Spinal cord (tissue), 10 donors: ENCODE measurements around the gene DGCR8. TPM values are rescaled to one million over a fixed set of nuclear protein-coding genes. Genes with fewer than 3 reads are reported as not detected.

Source experiments
- DNase-seq, 6 donors: peaks; one replicate each; pipeline versions ENCODE4 v3.0.0 to v3.0.0-alpha.2; 2013 to 2015; ENCODE audit warnings: low spot score in 6 of 6, low read depth in 4 of 6
- H3K27ac ChIP-seq: one replicate; pipeline ENCODE4 v1.5.1; 2013; ENCODE audit warnings: low read depth, low read length, control low read depth
- H3K27me3 ChIP-seq: one replicate; pipeline ENCODE4 v1.6.1; 2013; ENCODE audit warnings: low read length; ENCODE audit not compliant: control insufficient read depth, insufficient read depth
- H3K36me3 ChIP-seq: one replicate; pipeline ENCODE4 v1.6.1; 2013; ENCODE audit warnings: low read length; ENCODE audit not compliant: control insufficient read depth, insufficient read depth
- H3K4me1 ChIP-seq: one replicate; pipeline ENCODE4 v1.6.1; 2013; ENCODE audit warnings: low read length; ENCODE audit not compliant: control insufficient read depth, insufficient read depth
- H3K4me3 ChIP-seq: one replicate; pipeline ENCODE4 v1.5.1; 2013; ENCODE audit warnings: low read depth, low read length, control low read depth
- H3K9me3 ChIP-seq: one replicate; pipeline ENCODE4 v1.6.1; 2013; ENCODE audit warnings: low read length; ENCODE audit not compliant: control insufficient read depth, insufficient read depth
- WGBS: methylation state at CpG from one replicate; pipeline ENCODE4 v1.1.5; 2013; ENCODE audit warnings: missing lambda C conversion rate; ENCODE audit not compliant: insufficient coverage; 5-methylcytosine and 5-hydroxymethylcytosine counted together
- polyA plus RNA-seq, 2 donors: library from polyadenylated mRNA; unstranded; fragments of 120-200 nt; gene quantifications; one replicate each; pipeline ENCODE4 v1.2.1, GENCODE V29; 2013; ENCODE audit not compliant: insufficient read length in 2 of 2
- total RNA-seq, 2 donors: library from RNA; depleted of rRNA in 1 of 2; stranded (reverse); fragments of 120-200 nt in 1 of 2; fragments of >200 nt in 1 of 2; gene quantifications; one replicate each; pipeline versions ENCODE4 v1.2.3 to v1.2.4, GENCODE V29; 2013 to 2014
- donor health status: healthy.

The DGCR8 gene
- total and polyA plus RNA-seq, 4 donors, result 20.7 to 58.7 (median 39.0) TPM

GRCh38 chr22:20083157-20083890 is 3.3 kb downstream of the DGCR8 start:
- Histone ChIP-seq H3K4me3 (no peak overlapping the region), H3K36me3 (peaks cover 44% of the 10 kb centered on the region), H3K9me3 (no peaks in the 10 kb centered on the region), H3K4me1 (peaks cover 48% of the 10 kb centered on the region), H3K27ac (no peak overlapping the region), H3K27me3 (no peaks in the 10 kb centered on the region)
- DNase-seq, result no peak
- 78% methylated on average over 7 of the region's 10 CpGs for WGBS

- Histone ChIP-seq H3K27me3 (no peaks in the 10 kb centered on the region), H3K9me3 (no peaks in the 10 kb centered on the region), H3K27ac (no peak overlapping the region), H3K4me1 (peaks cover 46% of the 10 kb centered on the region), H3K36me3 (peaks cover 50% of the 10 kb centered on the region), H3K4me3 (no peak overlapping the region)
- no peak for DNase-seq
- 84% methylated on average over 9 of the region's 10 CpGs for WGBS
Measured at GRCh38 chr22:20083891-20084546, 4.0 kb downstream of the DGCR8 start.

- no peak for DNase-seq
- 64% methylated on average over 23 of the region's 23 CpGs for WGBS
- no peak overlapping the region for H3K27ac ChIP-seq
- no peaks in the 10 kb centered on the region for H3K9me3 ChIP-seq
- peaks cover 57% of the 10 kb centered on the region for H3K36me3 ChIP-seq
- no peaks in the 10 kb centered on the region for H3K27me3 ChIP-seq
- H3K4me3 ChIP-seq, result no peak overlapping the region
- peaks cover 40% of the 10 kb centered on the region for H3K4me1 ChIP-seq
Measured at GRCh38 chr22:20084547-20085413, 4.7 kb downstream of the DGCR8 start.

GRCh38 chr22:20085651-20086050 is 5.6 kb downstream of the DGCR8 start:
- Histone ChIP-seq H3K4me3 (no peak overlapping the region), H3K9me3 (no peaks in the 10 kb centered on the region), H3K4me1 (peaks cover 40% of the 10 kb centered on the region), H3K27me3 (no peaks in the 10 kb centered on the region), H3K36me3 (peaks cover 66% of the 10 kb centered on the region), H3K27ac (no peak overlapping the region)
- no peak for DNase-seq
- WGBS, result 97% methylated on average over 13 of the region's 20 CpGs

GRCh38 chr22:20086101-20086599 is 6.1 kb downstream of the DGCR8 start:
- Histone ChIP-seq H3K27ac (no peak overlapping the region), H3K36me3 (peaks cover 71% of the 10 kb centered on the region), H3K27me3 (no peaks in the 10 kb centered on the region), H3K4me3 (no peak overlapping the region), H3K4me1 (peaks cover 36% of the 10 kb centered on the region), H3K9me3 (no peaks in the 10 kb centered on the region)
- 95% methylated on average over 22 of the region's 24 CpGs for WGBS
- DNase-seq, result no peak

GRCh38 chr22:20086763-20087162 is 6.7 kb downstream of the DGCR8 start:
- H3K27ac ChIP-seq, result no peak overlapping the region
- no peak overlapping the region for H3K4me3 ChIP-seq
- DNase-seq, result no peak
- H3K4me1 ChIP-seq, result peaks cover 30% of the 10 kb centered on the region
- 95% methylated on average over 5 of the region's 5 CpGs for WGBS
- no peaks in the 10 kb centered on the region for H3K27me3 ChIP-seq
- H3K36me3 ChIP-seq, result peaks cover 77% of the 10 kb centered on the region
- no peaks in the 10 kb centered on the region for H3K9me3 ChIP-seq

- H3K36me3 ChIP-seq, result peaks cover 82% of the 10 kb centered on the region
- no peak overlapping the region for H3K4me3 ChIP-seq
- peaks cover 21% of the 10 kb centered on the region for H3K4me1 ChIP-seq
- 91% methylated on average over 14 of the region's 14 CpGs for WGBS
- no peak overlapping the region for H3K27ac ChIP-seq
- no peak for DNase-seq
- no peaks in the 10 kb centered on the region for H3K27me3 ChIP-seq
- no peaks in the 10 kb centered on the region for H3K9me3 ChIP-seq
Measured at GRCh38 chr22:20087319-20088262, 7.5 kb downstream of the DGCR8 start.

GRCh38 chr22:20088263-20088648 is 8.2 kb downstream of the DGCR8 start:
- WGBS, result 97% methylated on average over 7 of the region's 8 CpGs
- Histone ChIP-seq H3K36me3 (peaks cover 83% of the 10 kb centered on the region), H3K4me3 (no peak overlapping the region), H3K27me3 (no peaks in the 10 kb centered on the region), H3K27ac (no peak overlapping the region), H3K9me3 (no peaks in the 10 kb centered on the region), H3K4me1 (peaks cover 15% of the 10 kb centered on the region)
- no peak for DNase-seq
